Esophagus squamous epithelium (tissue), 5 donors: Measurements from ENCODE around the gene FRMD4A. TPM values are rescaled to one million over a fixed set of nuclear protein-coding genes. Genes with fewer than 3 reads are reported as not detected.
A peak's percentile ranks its signal among the peaks of the same experiment; 100 is the strongest.

Experiments used
- DNase-seq: peaks from one replicate; lab custom pipeline; 2025; lab: John Stamatoyannopoulos, UW
- H3K27ac ChIP-seq, 4 donors: fragments of 200-600 bp; sonication (generic); one replicate each; pipeline ENCODE4 v1.5.1; 2016 to 2019; ENCODE audit warnings: mild to moderate bottlenecking in 1 of 4
- H3K27me3 ChIP-seq, 4 donors: fragments of 200-600 bp; sonication (generic); 1 replicate in 3 of 4; 2 replicates in 1 of 4; pipeline versions ENCODE4 v1.5.1 to v1.6.0; 2017 to 2021; ENCODE audit warnings: antibody characterized with exemption in 1 of 4
- H3K36me3 ChIP-seq, 3 donors: fragments of 200-600 bp; sonication (generic); one replicate each; pipeline ENCODE4 v1.5.1; 2016 to 2019
- H3K4me1 ChIP-seq, 3 donors: fragments of 200-600 bp; sonication (generic); one replicate each; pipeline ENCODE4 v1.5.1; 2017 to 2019
- H3K4me3 ChIP-seq, 4 donors: fragments of 200-600 bp; sonication (generic); 1 replicate in 3 of 4; 2 replicates in 1 of 4; pipeline ENCODE4 v1.5.1; 2016 to 2019; ENCODE audit warnings: mild to moderate bottlenecking in 2 of 4, moderate library complexity in 1 of 4
- H3K9me3 ChIP-seq, 3 donors: fragments of 200-600 bp; sonication (generic); one replicate each; pipeline ENCODE4 v1.5.1; 2016 to 2019
- POLR2A ChIP-seq, 4 donors: fragments of 450-650 bp; IDR thresholded peaks; one replicate each; pipeline ENCODE4 v1.6.1; 2017; ENCODE audit warnings: antibody characterized with exemption in 4 of 4, mild to moderate bottlenecking in 4 of 4, moderate library complexity in 3 of 4
- WGBS, 2 donors: methylation state at CpG; one replicate each; pipeline ENCODE4 v1.1.5; 2018; 5-methylcytosine and 5-hydroxymethylcytosine counted together
- intact Hi-C: fragments of 100-400 bp; cut with DNase I; formaldehyde crosslinking; loops from one replicate; pipeline ENCODE4 v1.15.0; 2022
- total RNA-seq, 4 donors: library from RNA; depleted of rRNA; stranded (reverse); fragments of >200 nt; gene quantifications; one replicate each; pipeline ENCODE4 v1.1.0, GENCODE V29; 2016
- TF ChIP-seq, protein P1 (sequence below), 6 experiments: fragments of 450-650 bp in 4 of 6; fragments of 200-600 bp in 2 of 6; sonication (generic) in 2 of 6; IDR thresholded peaks; one replicate each; pipeline ENCODE4 v1.5.1; 2016 to 2019; ENCODE audit warnings: antibody characterized with exemption in 6 of 6, mild to moderate bottlenecking in 4 of 6, moderate library complexity in 4 of 6
- donor health status: DM: yes; HTN: yes; CAD: no.

The FRMD4A gene
- total RNA-seq, 4 donors from 2014 or later, result 7.3 to 15.3 (median 8.6) TPM

GRCh38 chr10:13939391-13939790 lies 391.3 kb downstream of the FRMD4A start:
- Histone ChIP-seq H3K36me3 (no peaks in the 10 kb centered on the region), H3K27me3 (no peaks in the 10 kb centered on the region), H3K9me3 (no peaks in the 10 kb centered on the region), H3K4me1 (peaks cover 0 to 15% (median 0%) of the 10 kb centered on the region in 3 donors), H3K27ac (peak overlapping the region in 2 of 4 donors; percentile 1 to 17), H3K4me3 (no peak overlapping the region)
- no peak for DNase-seq
- intact Hi-C loops, result no loop called here
- TF ChIP-seq, protein P1, sequence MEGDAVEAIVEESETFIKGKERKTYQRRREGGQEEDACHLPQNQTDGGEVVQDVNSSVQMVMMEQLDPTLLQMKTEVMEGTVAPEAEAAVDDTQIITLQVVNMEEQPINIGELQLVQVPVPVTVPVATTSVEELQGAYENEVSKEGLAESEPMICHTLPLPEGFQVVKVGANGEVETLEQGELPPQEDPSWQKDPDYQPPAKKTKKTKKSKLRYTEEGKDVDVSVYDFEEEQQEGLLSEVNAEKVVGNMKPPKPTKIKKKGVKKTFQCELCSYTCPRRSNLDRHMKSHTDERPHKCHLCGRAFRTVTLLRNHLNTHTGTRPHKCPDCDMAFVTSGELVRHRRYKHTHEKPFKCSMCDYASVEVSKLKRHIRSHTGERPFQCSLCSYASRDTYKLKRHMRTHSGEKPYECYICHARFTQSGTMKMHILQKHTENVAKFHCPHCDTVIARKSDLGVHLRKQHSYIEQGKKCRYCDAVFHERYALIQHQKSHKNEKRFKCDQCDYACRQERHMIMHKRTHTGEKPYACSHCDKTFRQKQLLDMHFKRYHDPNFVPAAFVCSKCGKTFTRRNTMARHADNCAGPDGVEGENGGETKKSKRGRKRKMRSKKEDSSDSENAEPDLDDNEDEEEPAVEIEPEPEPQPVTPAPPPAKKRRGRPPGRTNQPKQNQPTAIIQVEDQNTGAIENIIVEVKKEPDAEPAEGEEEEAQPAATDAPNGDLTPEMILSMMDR (IDR thresholded peaks at IDR 0.05), result no peak
- TF ChIP-seq POLR2A (IDR thresholded peaks at IDR 0.05), result no peak

GRCh38 chr10:13938950-13939349 lies 391.8 kb downstream of the FRMD4A start:
- H3K4me3 ChIP-seq, result no peak overlapping the region
- intact Hi-C loops, result no loop called here
- 33 to 48% methylated on average over 6 to 8 of the region's 8 CpGs for WGBS, 2 donors
- H3K4me1 ChIP-seq, result peaks cover 0 to 15% (median 0%) of the 10 kb centered on the region in 3 donors
- peak overlapping the region in 1 of 4 donors; percentile 1 for H3K27ac ChIP-seq
- no peak for DNase-seq
- no peaks in the 10 kb centered on the region for H3K9me3 ChIP-seq
- no peaks in the 10 kb centered on the region for H3K36me3 ChIP-seq
- H3K27me3 ChIP-seq, result no peaks in the 10 kb centered on the region
- TF ChIP-seq, protein P1 (IDR thresholded peaks at IDR 0.05), result no peak
- no peak for TF ChIP-seq POLR2A (IDR thresholded peaks at IDR 0.05)

GRCh38 chr10:13936826-13937225 lies 393.9 kb downstream of the FRMD4A start:
- TF ChIP-seq, protein P1 (IDR thresholded peaks at IDR 0.05), result no peak
- TF ChIP-seq POLR2A (IDR thresholded peaks at IDR 0.05), result no peak
- no peak for DNase-seq
- Histone ChIP-seq H3K4me1 (peaks cover 0 to 15% (median 0%) of the 10 kb centered on the region in 3 donors), H3K9me3 (no peaks in the 10 kb centered on the region), H3K27ac (no peak overlapping the region), H3K4me3 (no peak overlapping the region), H3K27me3 (no peaks in the 10 kb centered on the region), H3K36me3 (no peaks in the 10 kb centered on the region)
- intact Hi-C loops, result no loop called here
- 58 to 69% methylated on average over 2 of the region's 2 CpGs for WGBS, 2 donors

- WGBS, 2 donors, result 48 to 54% methylated on average over 6 to 10 of the region's 10 CpGs
- TF ChIP-seq, protein P1 (IDR thresholded peaks at IDR 0.05), result no peak
- no peak for TF ChIP-seq POLR2A (IDR thresholded peaks at IDR 0.05)
- H3K27ac ChIP-seq, result no peak overlapping the region
- no peaks in the 10 kb centered on the region for H3K9me3 ChIP-seq
- H3K4me1 ChIP-seq, result no peaks in the 10 kb centered on the region
- no peaks in the 10 kb centered on the region for H3K36me3 ChIP-seq
- DNase-seq, result no peak
- intact Hi-C loops, result no loop called here
- H3K4me3 ChIP-seq, result no peak overlapping the region
- no peaks in the 10 kb centered on the region for H3K27me3 ChIP-seq
These were observed 400.6 kb downstream of the FRMD4A start for GRCh38 chr10:13930120-13930519.

GRCh38 chr10:13928451-13928850 lies 402.3 kb downstream of the FRMD4A start:
- no peaks in the 10 kb centered on the region for H3K9me3 ChIP-seq
- no peaks in the 10 kb centered on the region for H3K36me3 ChIP-seq
- H3K4me1 ChIP-seq, result no peaks in the 10 kb centered on the region
- H3K27ac ChIP-seq, result no peak overlapping the region
- no peak overlapping the region for H3K4me3 ChIP-seq
- H3K27me3 ChIP-seq, result no peaks in the 10 kb centered on the region
- 25 to 41% methylated on average over 2 to 3 of the region's 3 CpGs for WGBS, 2 donors
- intact Hi-C loops, result no loop called here
- no peak for DNase-seq
- TF ChIP-seq, protein P1 (IDR thresholded peaks at IDR 0.05), result no peak
- no peak for TF ChIP-seq POLR2A (IDR thresholded peaks at IDR 0.05)
